WTC11 (cell line): ENCODE results near the gene MIAT. TPM values are rescaled to one million over a fixed set of nuclear protein-coding genes. Genes with fewer than 3 reads are reported as not detected.

Source experiments
- ATAC-seq: fragments of 200-7000 bp; cut with Tn5 transposase; 2 replicates; pipeline ENCODE4 v1.10.0; 2021; ENCODE audit warnings: mild to moderate bottlenecking, moderate library complexity
- CTCF ChIA-PET: fragments of 300-600 bp; sonication (Branson Sonifier 250); formaldehyde crosslinking; loops from one replicate; lab custom pipeline; 2021; ENCODE audit warnings: antibody characterized with exemption; lab: Charles Lee
- POLR2A ChIA-PET: fragments of 350-600 bp; sonication (Branson Sonifier 250); formaldehyde crosslinking; loops from one replicate; lab custom pipeline; 2021; ENCODE audit warnings: antibody characterized with exemption; lab: Charles Lee
- DNase-seq: peaks from one replicate; pipeline ENCODE4 v3.0.0; 2021; ENCODE audit warnings: low spot score
- H3K27ac Mint-ChIP-seq: 2 replicates; pipeline ENCODE4 v1.8.0; 2021; ENCODE audit warnings: mixed read lengths
- H3K27me3 Mint-ChIP-seq: 2 replicates; pipeline ENCODE4 v1.8.0; 2021; ENCODE audit warnings: low read depth, mild to moderate bottlenecking, moderate library complexity, mixed read lengths
- H3K36me3 Mint-ChIP-seq: 2 replicates; pipeline ENCODE4 v1.8.0; 2021; ENCODE audit warnings: mixed read lengths
- H3K4me1 Mint-ChIP-seq: 2 replicates; pipeline ENCODE4 v1.8.0; 2022; ENCODE audit warnings: mixed read lengths
- H3K4me3 Mint-ChIP-seq: 2 replicates; pipeline ENCODE4 v1.8.0; 2021; ENCODE audit warnings: mild to moderate bottlenecking, moderate library complexity, mixed read lengths
- H3K9me3 Mint-ChIP-seq: 2 replicates; pipeline ENCODE4 v1.8.0; 2021; ENCODE audit warnings: mixed read lengths
- ATF1 ChIP-seq: sonication (generic); formaldehyde crosslinking; IDR thresholded peaks from 2 replicates; pipeline ENCODE4 v1.8.1; 2023; ENCODE audit warnings: mild to moderate bottlenecking, moderate library complexity, missing genetic modification reagents
- ATF6 ChIP-seq: sonication (generic); formaldehyde crosslinking; IDR thresholded peaks from 2 replicates; pipeline ENCODE4 v1.8.1; 2023; ENCODE audit warnings: mild to moderate bottlenecking, missing genetic modification reagents
- CDX4 ChIP-seq: fragments of 250-450 bp; sonication (Bioruptor Pico); IDR thresholded peaks from 2 replicates; pipeline ENCODE4 v1.9.0; 2021; ENCODE audit warnings: moderate library complexity, mild to moderate bottlenecking, inconsistent platforms, borderline replicate concordance
- E2F4 ChIP-seq: sonication (generic); formaldehyde crosslinking; IDR thresholded peaks from 2 replicates; pipeline ENCODE4 v1.8.1; 2022; ENCODE audit warnings: low read depth, mild to moderate bottlenecking, moderate library complexity, missing genetic modification reagents, borderline replicate concordance
- FOXK1 ChIP-seq: sonication (generic); formaldehyde crosslinking; IDR thresholded peaks from 2 replicates; pipeline ENCODE4 v1.8.0; 2022; ENCODE audit warnings: mild to moderate bottlenecking, moderate library complexity, missing genetic modification reagents
- FOXP1 ChIP-seq: sonication (generic); formaldehyde crosslinking; IDR thresholded peaks from 2 replicates; pipeline ENCODE4 v1.8.0; 2022; ENCODE audit warnings: missing genetic modification reagents, mild to moderate bottlenecking, moderate library complexity, borderline replicate concordance
- GTF2I ChIP-seq: fragments of 250-450 bp; sonication (Bioruptor Pico); conservative IDR thresholded peaks from 2 replicates; pipeline ENCODE4 v1.4.0; 2021; ENCODE audit warnings: mild to moderate bottlenecking
- HMGXB4 ChIP-seq: sonication (generic); formaldehyde crosslinking; IDR thresholded peaks from 2 replicates; pipeline ENCODE4 v1.8.1; 2023; ENCODE audit warnings: mild to moderate bottlenecking, moderate library complexity, missing genetic modification reagents
- MAX ChIP-seq: sonication (generic); formaldehyde crosslinking; IDR thresholded peaks from 2 replicates; pipeline ENCODE4 v1.8.0; 2022; ENCODE audit warnings: mild to moderate bottlenecking, missing genetic modification reagents
- MLX ChIP-seq: sonication (generic); formaldehyde crosslinking; IDR thresholded peaks from 2 replicates; pipeline ENCODE4 v1.8.1; 2023; ENCODE audit warnings: mild to moderate bottlenecking, missing genetic modification reagents, moderate library complexity
- MYBL2 ChIP-seq: sonication (generic); formaldehyde crosslinking; IDR thresholded peaks from 2 replicates; pipeline ENCODE4 v1.8.1; 2023; ENCODE audit warnings: mild to moderate bottlenecking, moderate library complexity, missing genetic modification reagents
- NFATC4 ChIP-seq: fragments of 250-450 bp; sonication (Bioruptor Pico); IDR thresholded peaks from 2 replicates; pipeline ENCODE4 v1.9.0; 2021; ENCODE audit warnings: mild to moderate bottlenecking
- OVOL2 ChIP-seq: fragments of 250-450 bp; sonication (Bioruptor Pico); IDR thresholded peaks from 2 replicates; pipeline ENCODE4 v1.9.0; 2021; ENCODE audit warnings: mild to moderate bottlenecking, borderline replicate concordance
- PREB ChIP-seq: sonication (generic); formaldehyde crosslinking; IDR thresholded peaks from 2 replicates; pipeline ENCODE4 v1.8.1; 2022; ENCODE audit warnings: mild to moderate bottlenecking, missing genetic modification reagents, moderate library complexity, borderline replicate concordance
- SP1 ChIP-seq: sonication (generic); formaldehyde crosslinking; conservative IDR thresholded peaks from 2 replicates; pipeline ENCODE4 v1.8.1; 2022; ENCODE audit warnings: missing genetic modification reagents
- TEAD1 ChIP-seq: sonication (generic); formaldehyde crosslinking; IDR thresholded peaks from 2 replicates; pipeline ENCODE4 v1.8.0; 2022; ENCODE audit warnings: mild to moderate bottlenecking, missing genetic modification reagents
- TEAD4 ChIP-seq: sonication (generic); formaldehyde crosslinking; IDR thresholded peaks from 2 replicates; pipeline ENCODE4 v1.8.0; 2022; ENCODE audit warnings: mild to moderate bottlenecking, missing genetic modification reagents
- TP53 ChIP-seq: sonication (generic); formaldehyde crosslinking; IDR thresholded peaks from 2 replicates; pipeline ENCODE4 v1.8.1; 2023; ENCODE audit warnings: mild to moderate bottlenecking, missing genetic modification reagents
- ZNF121 ChIP-seq: sonication (generic); formaldehyde crosslinking; IDR thresholded peaks from 2 replicates; pipeline ENCODE4 v1.8.0; 2023; ENCODE audit warnings: missing genetic modification reagents
- ZNF263 ChIP-seq: sonication (generic); formaldehyde crosslinking; IDR thresholded peaks from 2 replicates; pipeline ENCODE4 v1.8.1; 2022; ENCODE audit warnings: low read depth, mild to moderate bottlenecking, moderate library complexity, missing genetic modification reagents
- ZNF281 ChIP-seq: sonication (generic); formaldehyde crosslinking; IDR thresholded peaks from 2 replicates; pipeline ENCODE4 v1.8.0; 2023; ENCODE audit warnings: mild to moderate bottlenecking, missing genetic modification reagents
- ZNF671 ChIP-seq: fragments of 250-450 bp; sonication (Bioruptor Pico); IDR thresholded peaks from 2 replicates; pipeline ENCODE4 v1.8.0; 2021; ENCODE audit warnings: mild to moderate bottlenecking
- total RNA-seq: library from RNA; stranded (reverse); gene quantifications from 3 replicates; pipeline ENCODE4 v1.2.3, GENCODE V29; 2021

Gene MIAT
- total RNA-seq, 1 experiment from 2014 or later, result 50.7 TPM

- no peak for TF ChIP-seq FOXP1 (CRISPR knock-in tag)
These were observed 43.1 kb downstream of the MIAT start (continued) for GRCh38 chr22:26700462-26700861.

GRCh38 chr22:26700886-26701285 lies 43.5 kb downstream of the MIAT start:
- H3K27ac Mint-ChIP-seq, result no peak overlapping the region
- POLR2A ChIA-PET, result interaction anchor here (0.6 kb wide), 2 partner anchors 138 to 1055 kb away, joined by 3 to 5 read pairs; no protein-coding TSS in a partner anchor
- H3K9me3 Mint-ChIP-seq, result peaks cover 31% of the 10 kb centered on the region
- DNase-seq (no peak), ATAC-seq (no peak)
- TF ChIP-seq TP53, result no peak
- TF ChIP-seq SP1 (CRISPR knock-in tag), result no peak
- no peak for TF ChIP-seq E2F4 (CRISPR knock-in tag)
- TF ChIP-seq ZNF671, result no peak
- TF ChIP-seq OVOL2, result no peak
- no peak for TF ChIP-seq ZNF121 (CRISPR knock-in tag)
- no peak for TF ChIP-seq NFATC4 (CRISPR knock-in tag)
- H3K4me3 Mint-ChIP-seq, result no peak overlapping the region
- H3K4me1 Mint-ChIP-seq, result peaks cover 4% of the 10 kb centered on the region; the same call in 1 of the 2 replicates
- H3K27me3 Mint-ChIP-seq, result no peaks in the 10 kb centered on the region
- H3K36me3 Mint-ChIP-seq, result peaks cover 30% of the 10 kb centered on the region
- CTCF ChIA-PET, result no interaction called here

- DNase-seq, result no peak
- Mint-ChIP-seq H3K4me3 (no peak overlapping the region), H3K27me3 (no peaks in the 10 kb centered on the region), H3K4me1 (peaks cover 4% of the 10 kb centered on the region; the same call in 1 of the 2 replicates), H3K36me3 (peaks cover 31% of the 10 kb centered on the region), H3K27ac (no peak overlapping the region), H3K9me3 (peaks cover 31% of the 10 kb centered on the region)
- ChIA-PET CTCF (no interaction called here), POLR2A (interaction anchor here (0.6 kb wide), 2 partner anchors 137 to 1055 kb away, joined by 3 to 5 read pairs; no protein-coding TSS in a partner anchor)
- ATAC-seq, result no peak
- TF ChIP-seq NFATC4 (CRISPR knock-in tag) (no peak), MLX (no peak), ATF1 (CRISPR knock-in tag) (no peak), GTF2I (no peak), TEAD1 (CRISPR knock-in tag) (no peak), TEAD4 (CRISPR knock-in tag) (no peak), ATF6 (CRISPR knock-in tag) (no peak), ZNF281 (CRISPR knock-in tag) (no peak), E2F4 (CRISPR knock-in tag) (no peak), ZNF263 (CRISPR knock-in tag) (no peak), FOXK1 (CRISPR knock-in tag) (no peak), HMGXB4 (no peak), SP1 (CRISPR knock-in tag) (no peak), CDX4 (CRISPR knock-in tag) (no peak), MAX (CRISPR knock-in tag) (no peak), MYBL2 (no peak), PREB (CRISPR knock-in tag) (no peak)
These were observed 43.9 kb downstream of the MIAT start for GRCh38 chr22:26701323-26701722.
